Thoracic aorta (tissue), 2 donors: Measurements from ENCODE around the gene MUSTN1. TPM values are rescaled to one million over a fixed set of nuclear protein-coding genes. Genes with fewer than 3 reads are reported as not detected.

Source experiments
- ATAC-seq: fragments of 150-250 bp; one replicate; pipeline ENCODE4 v1.8.0; 2017; ENCODE audit warnings: low read depth; ENCODE audit not compliant: insufficient number of reproducible peaks, low FRiP score
- DNase-seq: peaks from one replicate; pipeline ENCODE4 v3.0.0-alpha.2; 2020; ENCODE audit warnings: low spot score
- H3K27ac ChIP-seq, 2 donors: fragments of 200-600 bp; sonication (generic); 1 replicate in 1 of 2; 2 replicates in 1 of 2; pipeline ENCODE4 v1.5.1; 2016; ENCODE audit warnings: mild to moderate bottlenecking in 2 of 2, moderate library complexity in 2 of 2
- H3K27me3 ChIP-seq: fragments of 200-600 bp; sonication (generic); replicated peaks from 2 replicates; pipeline ENCODE4 v1.6.0; 2016; ENCODE audit warnings: mild to moderate bottlenecking; ENCODE audit not compliant: insufficient read depth
- H3K36me3 ChIP-seq: fragments of 200-600 bp; sonication (generic); one replicate; pipeline ENCODE4 v1.5.1; 2016
- H3K4me1 ChIP-seq, 2 donors: fragments of 200-600 bp; sonication (generic); 1 replicate in 1 of 2; 2 replicates in 1 of 2; pipeline versions ENCODE4 v1.5.1 to v1.6.0; 2016; ENCODE audit warnings: low read depth in 2 of 2, mild to moderate bottlenecking in 1 of 2; ENCODE audit not compliant: control insufficient read depth in 1 of 2
- H3K4me3 ChIP-seq: fragments of 200-600 bp; sonication (generic); 2 replicates; pipeline ENCODE4 v1.5.1; 2016; ENCODE audit warnings: mild to moderate bottlenecking
- H3K9me3 ChIP-seq: fragments of 200-600 bp; sonication (generic); 2 replicates; pipeline ENCODE4 v1.5.1; 2016
- total RNA-seq, 2 donors: library from RNA; depleted of rRNA; stranded (reverse); fragments of >200 nt; gene quantifications; one replicate each; pipeline versions ENCODE4 v1.1.0 to v1.2.3, GENCODE V29; 2016
- TF ChIP-seq, protein P1 (sequence below): fragments of 200-600 bp; sonication (generic); IDR thresholded peaks from one replicate; pipeline ENCODE4 v1.5.1; 2019; ENCODE audit warnings: antibody characterized with exemption

MUSTN1 gene
- total RNA-seq, 2 donors from 2014 or later = 21.0 to 33.8 TPM

DNA sequence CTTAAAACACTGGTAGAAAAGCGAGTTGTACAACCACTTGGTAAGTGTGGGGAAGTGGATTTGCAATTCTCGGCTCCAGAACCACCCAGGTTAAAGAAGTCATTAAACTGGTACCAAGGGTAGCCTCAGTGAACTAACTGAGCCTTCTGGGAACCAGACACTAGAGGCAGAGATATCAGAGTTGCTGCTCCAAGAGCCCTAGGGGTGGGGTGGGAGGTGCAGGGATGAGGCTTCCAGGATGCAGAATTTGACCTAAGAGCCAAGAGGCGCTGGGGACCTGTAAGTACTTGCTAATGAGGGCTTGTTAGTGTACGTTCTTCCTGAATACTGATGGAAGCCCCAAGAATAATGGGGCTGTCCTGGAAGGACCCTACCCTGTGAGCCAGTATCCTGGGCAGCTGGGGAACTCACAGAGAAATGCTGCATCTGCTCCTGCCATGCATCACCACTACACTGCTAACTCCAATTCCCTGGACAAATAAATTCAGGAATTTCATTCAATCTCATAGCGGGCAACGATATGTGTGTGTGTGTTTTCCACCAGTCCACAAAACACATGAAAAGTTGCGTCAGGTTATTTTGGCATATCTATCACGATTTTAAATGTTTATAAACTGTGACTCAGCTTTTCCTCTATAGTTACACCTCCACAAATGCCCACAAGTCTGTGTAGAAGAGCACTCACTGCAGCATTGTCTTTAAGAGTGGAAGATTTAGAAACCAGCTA, 38.8 kb upstream of the MUSTN1 start:
- ATAC-seq (no peak), DNase-seq (no peak)
- Histone ChIP-seq H3K9me3 (no peaks in the 10 kb centered on the region), H3K36me3 (peaks cover 4% of the 10 kb centered on the region), H3K27ac (no peak overlapping the region), H3K4me3 (no peak overlapping the region), H3K4me1 (peaks cover 9 to 26% of the 10 kb centered on the region in 2 donors), H3K27me3 (no peaks in the 10 kb centered on the region)
- TF ChIP-seq, protein P1, sequence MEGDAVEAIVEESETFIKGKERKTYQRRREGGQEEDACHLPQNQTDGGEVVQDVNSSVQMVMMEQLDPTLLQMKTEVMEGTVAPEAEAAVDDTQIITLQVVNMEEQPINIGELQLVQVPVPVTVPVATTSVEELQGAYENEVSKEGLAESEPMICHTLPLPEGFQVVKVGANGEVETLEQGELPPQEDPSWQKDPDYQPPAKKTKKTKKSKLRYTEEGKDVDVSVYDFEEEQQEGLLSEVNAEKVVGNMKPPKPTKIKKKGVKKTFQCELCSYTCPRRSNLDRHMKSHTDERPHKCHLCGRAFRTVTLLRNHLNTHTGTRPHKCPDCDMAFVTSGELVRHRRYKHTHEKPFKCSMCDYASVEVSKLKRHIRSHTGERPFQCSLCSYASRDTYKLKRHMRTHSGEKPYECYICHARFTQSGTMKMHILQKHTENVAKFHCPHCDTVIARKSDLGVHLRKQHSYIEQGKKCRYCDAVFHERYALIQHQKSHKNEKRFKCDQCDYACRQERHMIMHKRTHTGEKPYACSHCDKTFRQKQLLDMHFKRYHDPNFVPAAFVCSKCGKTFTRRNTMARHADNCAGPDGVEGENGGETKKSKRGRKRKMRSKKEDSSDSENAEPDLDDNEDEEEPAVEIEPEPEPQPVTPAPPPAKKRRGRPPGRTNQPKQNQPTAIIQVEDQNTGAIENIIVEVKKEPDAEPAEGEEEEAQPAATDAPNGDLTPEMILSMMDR = no peak

DNA sequence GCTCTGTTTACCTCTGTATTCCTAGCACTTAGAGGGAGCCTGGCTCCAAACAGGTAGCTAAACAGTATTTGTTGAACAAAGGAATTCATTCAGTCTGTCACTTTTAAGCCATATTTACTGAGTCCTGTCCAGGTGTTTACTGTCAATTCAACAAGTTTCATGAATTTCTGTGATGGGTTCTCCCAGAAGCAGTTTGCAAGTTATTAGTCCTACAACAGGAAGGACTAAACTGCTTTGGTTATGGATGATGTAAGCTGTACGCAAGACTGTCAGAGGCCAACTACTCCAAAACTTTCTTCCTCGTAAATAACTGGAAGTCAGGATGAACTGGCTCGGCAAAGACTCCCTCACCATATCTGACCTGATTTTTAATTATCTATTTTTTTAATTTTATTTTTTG, 37.4 kb upstream of the MUSTN1 start:
- DNase-seq = no peak
- Histone ChIP-seq H3K36me3 (peaks cover 3% of the 10 kb centered on the region), H3K4me3 (no peak overlapping the region), H3K27me3 (no peaks in the 10 kb centered on the region), H3K27ac (no peak overlapping the region), H3K4me1 (peaks cover 9 to 26% of the 10 kb centered on the region in 2 donors), H3K9me3 (no peaks in the 10 kb centered on the region)
- ATAC-seq = no peak
- TF ChIP-seq, protein P1 = no peak

DNA sequence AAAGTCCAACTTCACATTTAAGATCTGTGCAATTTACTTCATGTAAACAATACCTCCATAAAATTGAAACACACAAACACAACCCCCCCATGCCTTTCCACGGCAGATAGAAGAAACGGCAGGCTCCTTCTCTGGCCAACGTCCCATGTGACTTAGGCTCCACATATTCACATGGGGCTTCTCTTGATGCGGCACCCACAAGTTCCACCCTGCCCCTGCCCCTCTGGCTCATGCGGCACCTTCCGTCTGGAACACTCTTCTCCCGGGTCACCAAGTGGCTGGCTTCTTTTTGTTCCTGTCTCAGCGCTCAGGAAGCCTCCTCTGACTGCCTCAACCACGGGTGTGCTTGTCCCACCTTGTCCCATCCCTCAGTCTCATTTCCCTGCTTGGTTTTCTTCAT, 36.9 kb upstream of the MUSTN1 start:
- no peaks in the 10 kb centered on the region for H3K9me3 ChIP-seq
- no peaks in the 10 kb centered on the region for H3K27me3 ChIP-seq
- TF ChIP-seq, protein P1 = no peak
- H3K36me3 ChIP-seq = no peaks in the 10 kb centered on the region
- H3K27ac ChIP-seq = no peak overlapping the region
- DNase-seq (no peak), ATAC-seq (no peak)
- no peak overlapping the region for H3K4me3 ChIP-seq
- peaks cover 9 to 26% of the 10 kb centered on the region in 2 donors for H3K4me1 ChIP-seq

DNA sequence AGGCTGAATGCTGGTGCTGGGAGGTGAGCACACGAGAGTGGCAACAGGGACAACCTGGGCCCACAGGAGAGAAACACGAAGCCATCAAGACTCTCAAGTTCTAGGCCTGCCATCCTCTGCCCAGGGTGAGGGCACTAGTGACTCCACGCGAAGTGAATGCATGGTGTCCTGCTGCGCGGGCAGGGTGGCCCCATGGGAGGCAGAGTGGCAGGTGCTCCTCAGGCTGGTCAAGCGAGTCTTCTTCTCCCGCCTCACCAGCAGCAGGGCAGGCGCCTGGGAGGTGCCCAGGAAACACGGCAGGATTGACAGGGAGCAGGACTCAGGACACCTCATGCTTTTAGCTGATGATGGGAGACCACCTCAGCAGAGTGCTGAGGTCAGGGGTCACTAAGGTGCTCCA, 35.7 kb upstream of the MUSTN1 start:
- ATAC-seq = no peak
- Histone ChIP-seq H3K9me3 (no peaks in the 10 kb centered on the region), H3K4me1 (peaks cover 9 to 22% of the 10 kb centered on the region in 2 donors), H3K36me3 (no peaks in the 10 kb centered on the region), H3K27ac (no peak overlapping the region), H3K27me3 (no peaks in the 10 kb centered on the region), H3K4me3 (no peak overlapping the region)
- no peak for DNase-seq
- TF ChIP-seq, protein P1 = no peak

DNA sequence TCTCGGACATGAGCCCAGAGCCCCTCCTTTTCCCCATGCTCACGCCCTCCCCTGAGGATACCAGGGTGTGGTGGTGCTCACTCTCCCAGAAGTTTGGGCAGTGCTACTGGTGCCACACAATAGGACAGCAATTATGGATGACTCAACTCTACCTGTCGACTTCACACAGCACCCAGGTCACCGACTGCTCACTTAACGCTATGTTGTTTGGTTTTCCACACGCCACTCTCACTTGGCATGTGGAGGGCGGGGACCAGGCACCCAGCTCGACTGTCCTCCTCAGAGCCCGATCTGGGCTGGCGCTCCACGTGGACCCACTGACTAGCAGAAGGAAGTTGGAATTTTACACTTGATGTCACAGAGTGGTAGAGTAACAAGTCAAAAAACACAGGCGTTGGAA, 31.6 kb upstream of the MUSTN1 start:
- Histone ChIP-seq H3K9me3 (no peaks in the 10 kb centered on the region), H3K4me1 (no peaks in the 10 kb centered on the region), H3K27ac (no peak overlapping the region), H3K27me3 (no peaks in the 10 kb centered on the region), H3K36me3 (no peaks in the 10 kb centered on the region), H3K4me3 (no peak overlapping the region)
- ATAC-seq (no peak), DNase-seq (no peak)
- TF ChIP-seq, protein P1 = no peak
